IMR-90 (cell line): ENCODE measurements around the gene GOLGA6L2.

Experiments
- BHLHE40 ChIP-seq: fragments of 150-350 bp; IDR thresholded peaks from 2 replicates; pipeline ENCODE4 v1.6.1; 2016; ENCODE audit warnings: mild to moderate bottlenecking, low read depth, low read length
- CHD1 ChIP-seq: IDR thresholded peaks from 2 replicates; pipeline ENCODE4 v1.6.1; 2012; ENCODE audit warnings: low read depth, low read length, improper control_type of control experiment
- CTCF ChIP-seq: conservative IDR thresholded peaks from 2 replicates; pipeline ENCODE4 v1.5.1; 2012; ENCODE audit warnings: mild to moderate bottlenecking, low read depth, low read length, improper control_type of control experiment
- MAFK ChIP-seq: IDR thresholded peaks from 2 replicates; pipeline ENCODE4 v1.6.1; 2012; ENCODE audit warnings: low read depth, low read length, improper control_type of control experiment
- MXI1 ChIP-seq: IDR thresholded peaks from 2 replicates; pipeline ENCODE4 v1.6.1; 2012; ENCODE audit warnings: low read depth, mild to moderate bottlenecking, low read length, moderate library complexity, borderline replicate concordance
- POLR2A ChIP-seq: IDR thresholded peaks from 2 replicates; pipeline ENCODE4 v1.6.1; 2012; ENCODE audit warnings: mild to moderate bottlenecking, low read depth, low read length
- RAD21 ChIP-seq: IDR thresholded peaks from 2 replicates; pipeline ENCODE4 v1.6.1; 2012; ENCODE audit warnings: low read length, improper control_type of control experiment
- RFX5 ChIP-seq: IDR thresholded peaks from 2 replicates; pipeline ENCODE4 v1.8.0; 2012; ENCODE audit warnings: low read depth, mild to moderate bottlenecking, low read length, moderate library complexity

- TF ChIP-seq CTCF (no peak), POLR2A (no peak), BHLHE40 (no peak), RAD21 (no peak), MXI1 (no peak), CHD1 (no peak), RFX5 (no peak), MAFK (no peak)
Measured at GRCh38 chr15:23444269-23444668, 2.8 kb downstream of the GOLGA6L2 start.
